Measurements from ENCODE around the gene DIO1. TPM values are rescaled to one million over a fixed set of nuclear protein-coding genes. Genes with fewer than 3 reads are reported as not detected.

DIO1 gene
- not detected for polyA plus RNA-seq (2013, experiment 1 of 2)
- not detected for polyA plus RNA-seq (2013, experiment 2 of 2)

- no peaks in the 10 kb centered on the region for H3K4me1 ChIP-seq (ENCODE audit: control insufficient read depth, low read depth, low read length)
- H3K9ac ChIP-seq (ENCODE audit: low read length), result no peak within 1 kb of the TSS
- H2BK5ac ChIP-seq (ENCODE audit: low read length), result no peak within 1 kb of the TSS
- no peaks in the 10 kb centered on the region for H3K27me3 ChIP-seq (ENCODE audit: insufficient read depth, low read length, poor library complexity)
- no peak within 1 kb of the TSS for H2BK120ac ChIP-seq (ENCODE audit: low read depth, low read length)
- H2BK15ac ChIP-seq (replicated peaks; ENCODE audit: low read depth), result no peak within 1 kb of the TSS
- no peak within 1 kb of the TSS for H3K27ac ChIP-seq (ENCODE audit: low read depth, low read length)
- no peak within 1 kb of the TSS for H3K56ac ChIP-seq (ENCODE audit: low read length)
- no peak within 1 kb of the TSS for H3K23ac ChIP-seq (ENCODE audit: low read length)
- H3K79me1 ChIP-seq (ENCODE audit: low read length), result peaks cover 3% of the 10 kb centered on the region
- H3K4me3 ChIP-seq (ENCODE audit: low read length), result no peak within 1 kb of the TSS
- no peak within 1 kb of the TSS for H3K18ac ChIP-seq (ENCODE audit: low read length)
- no peak for DNase-seq
- H3K79me2 ChIP-seq (ENCODE audit: control insufficient read depth, insufficient read depth, low read length), result no peaks in the 10 kb centered on the region
- H4K8ac ChIP-seq (ENCODE audit: low read depth, low read length), result no peak within 1 kb of the TSS
- H4K5ac ChIP-seq (ENCODE audit: low read length), result no peak within 1 kb of the TSS
- no peak within 1 kb of the TSS for H2AK5ac ChIP-seq (ENCODE audit: low read length)
- H3K4ac ChIP-seq (ENCODE audit: low read depth, low read length), result no peak within 1 kb of the TSS
- no peak within 1 kb of the TSS for H3K4me2 ChIP-seq (ENCODE audit: low read length)
- no CpG with 5 or more reads among the region's 14 CpGs for WGBS (ENCODE audit: extremely low coverage, insufficient coverage, low lambda C conversion rate)
- H3K36me3 ChIP-seq (ENCODE audit: control insufficient read depth, insufficient read depth, low read length), result no peaks in the 10 kb centered on the region
Measured at GRCh38 chr1:53893999-53894636, at the start of gene DIO1. Gene DIO1, plus strand, starts transcription at chr1:53894187. Its CDS starts 24 bp downstream, at chr1:53894211.

DNA sequence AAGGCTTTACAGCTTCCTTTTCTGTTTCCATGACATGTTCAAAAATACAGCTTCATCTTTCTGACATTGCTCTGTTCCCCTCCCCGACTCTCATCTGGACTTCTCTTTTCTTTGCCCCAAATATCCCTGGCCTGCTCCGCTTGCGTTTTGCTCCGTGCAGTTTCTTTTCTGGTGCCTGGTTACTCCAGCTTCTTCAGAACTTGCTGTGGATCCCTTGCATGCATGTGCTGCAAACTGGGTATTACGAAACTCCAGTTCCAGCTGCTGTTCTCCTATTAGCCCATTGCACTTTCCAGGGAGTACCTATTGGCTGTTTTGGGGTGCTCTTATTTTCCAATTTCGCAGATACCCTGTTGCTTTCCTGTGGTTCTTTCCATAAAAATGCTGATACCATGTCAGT lies 46.0 kb upstream of the DIO1 start:
- no peak overlapping the region for H3K56ac ChIP-seq (ENCODE audit: low read length)
- no peak overlapping the region for H3K4me3 ChIP-seq (ENCODE audit: low read length)
- H3K4ac ChIP-seq (ENCODE audit: low read depth, low read length), result no peak overlapping the region
- no peaks in the 10 kb centered on the region for H3K4me1 ChIP-seq (ENCODE audit: control insufficient read depth, low read depth, low read length)
- H3K9ac ChIP-seq (ENCODE audit: low read length), result no peak overlapping the region
- H2AK5ac ChIP-seq (ENCODE audit: low read length), result no peak overlapping the region
- no peak overlapping the region for H2BK120ac ChIP-seq (ENCODE audit: low read depth, low read length)
- H3K79me1 ChIP-seq (ENCODE audit: low read length), result no peaks in the 10 kb centered on the region
- no peak overlapping the region for H4K5ac ChIP-seq (ENCODE audit: low read length)
- no peak overlapping the region for H2BK5ac ChIP-seq (ENCODE audit: low read length)
- H3K4me2 ChIP-seq (ENCODE audit: low read length), result no peak overlapping the region
- H2BK15ac ChIP-seq (replicated peaks; ENCODE audit: low read depth), result no peak overlapping the region
- H3K79me2 ChIP-seq (ENCODE audit: control insufficient read depth, insufficient read depth, low read length), result no peaks in the 10 kb centered on the region
- no peak overlapping the region for H3K23ac ChIP-seq (ENCODE audit: low read length)
- no CpG with 5 or more reads among the region's 6 CpGs for WGBS (ENCODE audit: extremely low coverage, insufficient coverage, low lambda C conversion rate)
- no peaks in the 10 kb centered on the region for H3K36me3 ChIP-seq (ENCODE audit: control insufficient read depth, insufficient read depth, low read length)
- H3K27me3 ChIP-seq (ENCODE audit: insufficient read depth, low read length, poor library complexity), result no peaks in the 10 kb centered on the region
- H3K18ac ChIP-seq (ENCODE audit: low read length), result no peak overlapping the region
- no peak overlapping the region for H3K27ac ChIP-seq (ENCODE audit: low read depth, low read length)
- no peak overlapping the region for H4K8ac ChIP-seq (ENCODE audit: low read depth, low read length)
- DNase-seq, result no peak

DNA sequence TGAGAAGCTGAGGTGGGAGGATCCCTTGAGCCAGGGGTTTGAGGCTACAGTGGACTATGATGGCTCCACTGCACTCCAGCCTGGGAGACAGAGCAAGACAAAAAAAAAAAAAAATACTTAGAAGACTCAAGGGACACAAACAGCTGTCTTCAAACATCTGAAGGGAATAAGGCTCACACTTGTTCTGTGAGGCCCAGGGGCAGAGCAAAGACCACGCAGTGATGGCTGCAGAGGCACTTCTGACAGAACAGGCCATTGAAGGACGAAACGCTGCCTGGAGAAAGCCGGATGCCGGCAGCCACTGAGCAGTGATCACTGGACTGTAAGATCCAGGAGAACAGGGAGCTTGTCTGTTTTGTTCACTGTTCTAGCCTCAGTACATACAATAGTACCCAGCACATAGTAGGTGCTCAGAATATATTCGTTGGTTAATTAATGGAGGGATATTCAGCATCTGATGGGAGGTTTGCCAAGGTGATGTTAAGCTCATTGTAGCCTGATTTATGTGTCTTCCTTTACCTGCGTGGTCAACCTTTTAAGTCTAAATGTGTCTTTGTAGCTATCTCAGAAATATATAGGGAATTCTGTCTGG lies 43.8 kb upstream of the DIO1 start:
- Histone ChIP-seq H2BK5ac (ENCODE audit: low read length) (no peak overlapping the region), H3K4me2 (ENCODE audit: low read length) (no peak overlapping the region), H3K27me3 (ENCODE audit: insufficient read depth, low read length, poor library complexity) (no peaks in the 10 kb centered on the region), H3K4ac (ENCODE audit: low read depth, low read length) (no peak overlapping the region), H3K27ac (ENCODE audit: low read depth, low read length) (no peak overlapping the region), H2AK5ac (ENCODE audit: low read length) (no peak overlapping the region), H3K79me2 (ENCODE audit: control insufficient read depth, insufficient read depth, low read length) (no peaks in the 10 kb centered on the region), H3K56ac (ENCODE audit: low read length) (no peak overlapping the region), H2BK120ac (ENCODE audit: low read depth, low read length) (no peak overlapping the region), H3K18ac (ENCODE audit: low read length) (no peak overlapping the region), H3K4me3 (ENCODE audit: low read length) (no peak overlapping the region), H3K4me1 (ENCODE audit: control insufficient read depth, low read depth, low read length) (no peaks in the 10 kb centered on the region), H3K79me1 (ENCODE audit: low read length) (no peaks in the 10 kb centered on the region), H3K23ac (ENCODE audit: low read length) (no peak overlapping the region), H4K8ac (ENCODE audit: low read depth, low read length) (no peak overlapping the region), H2BK15ac (replicated peaks; ENCODE audit: low read depth) (no peak overlapping the region), H3K36me3 (ENCODE audit: control insufficient read depth, insufficient read depth, low read length) (no peaks in the 10 kb centered on the region), H3K9ac (ENCODE audit: low read length) (no peak overlapping the region), H4K5ac (ENCODE audit: low read length) (no peak overlapping the region)
- WGBS (ENCODE audit: extremely low coverage, insufficient coverage, low lambda C conversion rate), result no CpG with 5 or more reads among the region's 7 CpGs
- DNase-seq, result no peak

DNA sequence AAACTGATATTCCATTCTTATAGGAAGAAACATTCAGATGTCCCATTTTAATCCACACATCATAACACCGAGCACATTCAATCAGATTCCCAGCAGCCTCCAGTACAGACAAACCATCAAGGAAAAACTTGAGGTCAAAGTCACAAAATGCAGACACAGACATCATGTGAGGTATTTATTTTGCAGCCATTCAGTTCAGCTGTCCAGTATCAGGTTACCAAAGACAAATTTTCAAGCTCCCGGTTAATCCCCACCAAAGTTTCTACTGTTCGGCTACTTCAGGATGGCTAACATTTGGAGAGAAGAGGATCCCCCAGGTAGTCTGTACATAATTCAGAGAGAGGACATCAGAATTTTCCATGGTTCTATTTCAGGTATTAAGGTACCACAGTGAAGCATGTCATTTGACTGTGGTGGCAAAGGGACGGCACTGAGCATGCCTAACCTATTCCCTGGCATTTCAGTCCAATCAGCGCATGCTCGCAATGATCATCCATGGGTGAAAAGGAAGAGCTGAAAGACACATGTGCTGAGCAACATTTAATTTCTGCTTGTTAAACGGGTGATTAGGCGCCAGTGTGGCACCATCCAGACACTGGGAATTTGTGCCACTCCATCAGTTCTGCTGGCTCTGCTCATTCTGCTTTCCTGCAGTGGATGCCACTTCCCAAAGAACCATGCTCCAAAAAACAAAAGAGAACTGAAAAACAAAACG lies 42.3 kb upstream of the DIO1 start:
- no peak overlapping the region for H3K4ac ChIP-seq (ENCODE audit: low read depth, low read length)
- H2BK120ac ChIP-seq (ENCODE audit: low read depth, low read length), result no peak overlapping the region
- no peak overlapping the region for H3K23ac ChIP-seq (ENCODE audit: low read length)
- no peak overlapping the region for H3K4me2 ChIP-seq (ENCODE audit: low read length)
- H3K79me2 ChIP-seq (ENCODE audit: control insufficient read depth, insufficient read depth, low read length), result no peaks in the 10 kb centered on the region
- H3K79me1 ChIP-seq (ENCODE audit: low read length), result no peaks in the 10 kb centered on the region
- H3K27ac ChIP-seq (ENCODE audit: low read depth, low read length), result no peak overlapping the region
- no peaks in the 10 kb centered on the region for H3K27me3 ChIP-seq (ENCODE audit: insufficient read depth, low read length, poor library complexity)
- H4K8ac ChIP-seq (ENCODE audit: low read depth, low read length), result no peak overlapping the region
- no peaks in the 10 kb centered on the region for H3K36me3 ChIP-seq (ENCODE audit: control insufficient read depth, insufficient read depth, low read length)
- H2AK5ac ChIP-seq (ENCODE audit: low read length), result no peak overlapping the region
- H2BK15ac ChIP-seq (replicated peaks; ENCODE audit: low read depth), result no peak overlapping the region
- no peak overlapping the region for H3K4me3 ChIP-seq (ENCODE audit: low read length)
- no peak overlapping the region for H3K9ac ChIP-seq (ENCODE audit: low read length)
- H3K4me1 ChIP-seq (ENCODE audit: control insufficient read depth, low read depth, low read length), result no peaks in the 10 kb centered on the region
- H3K56ac ChIP-seq (ENCODE audit: low read length), result no peak overlapping the region
- H2BK5ac ChIP-seq (ENCODE audit: low read length), result no peak overlapping the region
- no peak for DNase-seq
- no peak overlapping the region for H4K5ac ChIP-seq (ENCODE audit: low read length)
- no CpG with 5 or more reads among the region's 9 CpGs for WGBS (ENCODE audit: extremely low coverage, insufficient coverage, low lambda C conversion rate)
- no peak overlapping the region for H3K18ac ChIP-seq (ENCODE audit: low read length)

DNA sequence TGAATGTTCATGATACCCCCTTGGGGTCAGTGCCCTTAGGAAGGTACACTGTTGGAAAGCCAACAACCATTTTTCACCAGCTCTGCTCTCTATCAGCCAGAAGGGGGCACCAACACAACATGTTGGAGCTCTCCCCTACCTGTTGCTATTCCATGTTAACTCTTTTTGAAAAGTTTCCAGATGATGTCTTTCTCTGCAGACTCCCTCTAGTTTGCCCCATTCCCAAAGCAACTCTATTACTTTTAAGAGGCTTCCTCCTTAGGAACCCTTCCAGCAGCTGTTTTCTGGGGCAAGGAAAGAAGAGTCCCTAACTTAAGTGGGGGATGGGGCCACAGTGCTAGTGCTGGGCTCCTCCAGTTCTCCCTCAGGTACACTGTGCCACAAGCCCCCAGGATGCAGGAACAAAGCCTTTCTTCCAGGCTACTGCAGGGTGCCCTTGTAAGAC lies 33.0 kb upstream of the DIO1 start:
- Histone ChIP-seq H3K79me1 (ENCODE audit: low read length) (no peaks in the 10 kb centered on the region), H3K4ac (ENCODE audit: low read depth, low read length) (no peak overlapping the region)

More for the DNA sequence above, 33.0 kb upstream of the DIO1 start:
- H3K36me3 ChIP-seq (ENCODE audit: control insufficient read depth, insufficient read depth, low read length), result no peaks in the 10 kb centered on the region
- H4K5ac ChIP-seq (ENCODE audit: low read length), result no peak overlapping the region
- no peak overlapping the region for H3K4me2 ChIP-seq (ENCODE audit: low read length)
- no peak overlapping the region for H3K23ac ChIP-seq (ENCODE audit: low read length)
- DNase-seq, result peak; percentile 79
- no peaks in the 10 kb centered on the region for H3K79me2 ChIP-seq (ENCODE audit: control insufficient read depth, insufficient read depth, low read length)
- H2AK5ac ChIP-seq (ENCODE audit: low read length), result no peak overlapping the region
- H3K4me1 ChIP-seq (ENCODE audit: control insufficient read depth, low read depth, low read length), result no peaks in the 10 kb centered on the region
- H3K9ac ChIP-seq (ENCODE audit: low read length), result no peak overlapping the region
- no peak overlapping the region for H3K4me3 ChIP-seq (ENCODE audit: low read length)
- no peak overlapping the region for H2BK120ac ChIP-seq (ENCODE audit: low read depth, low read length)
- H3K56ac ChIP-seq (ENCODE audit: low read length), result no peak overlapping the region
- H2BK5ac ChIP-seq (ENCODE audit: low read length), result no peak overlapping the region
- H2BK15ac ChIP-seq (replicated peaks; ENCODE audit: low read depth), result no peak overlapping the region
- no peak overlapping the region for H4K8ac ChIP-seq (ENCODE audit: low read depth, low read length)
- no peaks in the 10 kb centered on the region for H3K27me3 ChIP-seq (ENCODE audit: insufficient read depth, low read length, poor library complexity)
- H3K18ac ChIP-seq (ENCODE audit: low read length), result no peak overlapping the region
- H3K27ac ChIP-seq (ENCODE audit: low read depth, low read length), result no peak overlapping the region
